GM21786 (cell line): ENCODE data around the gene ABCC6.
"Not testable (repeated sequence)": the region's sequence is repeated elsewhere in the genome, so short reads cannot be mapped to it uniquely, and the experiment has no call there.

Experiments used
- ATAC-seq: cut with Tn5 transposase; IDR thresholded peaks from one replicate; pipeline ENCODE4 v1.9.1; 2021; ENCODE audit not compliant: unreplicated experiment

The ABCC6 gene

GRCh38 chr16:16222850-16223661 lies at the start of gene ABCC6:
TSS of gene ABCC6 (minus strand) at chr16:16223494. CDS start at chr16:16223434, 60 bp downstream.
- ATAC-seq, result not testable (repeated sequence)

- ATAC-seq, result not testable (repeated sequence)
Measured at GRCh38 chr16:16272573-16273221, 49.4 kb upstream of the ABCC6 start.

GRCh38 chr16:16271658-16272057 lies 48.4 kb upstream of the ABCC6 start:
- not testable (repeated sequence) for ATAC-seq

- ATAC-seq, result not testable (repeated sequence)
Measured at GRCh38 chr16:16268185-16268808, 45.0 kb upstream of the ABCC6 start.

GRCh38 chr16:16267708-16268107 lies 44.4 kb upstream of the ABCC6 start:
- ATAC-seq, result not testable (repeated sequence)

- ATAC-seq, result not testable (repeated sequence)
Measured at GRCh38 chr16:16265044-16265443, 41.8 kb upstream of the ABCC6 start.

- ATAC-seq, result not testable (repeated sequence)
Measured at GRCh38 chr16:16263947-16264346, 40.7 kb upstream of the ABCC6 start.

GRCh38 chr16:16262954-16263555 lies 39.8 kb upstream of the ABCC6 start:
- not testable (repeated sequence) for ATAC-seq

- ATAC-seq, result not testable (repeated sequence)
Measured at GRCh38 chr16:16259971-16260370, 36.7 kb upstream of the ABCC6 start.

GRCh38 chr16:16258822-16259221 lies 35.5 kb upstream of the ABCC6 start:
- not testable (repeated sequence) for ATAC-seq

GRCh38 chr16:16257301-16257923 lies 34.1 kb upstream of the ABCC6 start:
- ATAC-seq, result not testable (repeated sequence)

GRCh38 chr16:16252377-16252776 lies 29.1 kb upstream of the ABCC6 start:
- not testable (repeated sequence) for ATAC-seq

GRCh38 chr16:16249621-16250330 lies 26.5 kb upstream of the ABCC6 start:
- not testable (repeated sequence) for ATAC-seq

GRCh38 chr16:16247439-16247838 lies 24.1 kb upstream of the ABCC6 start:
- not testable (repeated sequence) for ATAC-seq

GRCh38 chr16:16246578-16247262 lies 23.4 kb upstream of the ABCC6 start:
- not testable (repeated sequence) for ATAC-seq

GRCh38 chr16:16243886-16244285 lies 20.6 kb upstream of the ABCC6 start:
- not testable (repeated sequence) for ATAC-seq

- not testable (repeated sequence) for ATAC-seq
Measured at GRCh38 chr16:16240667-16241066, 17.4 kb upstream of the ABCC6 start.

- not testable (repeated sequence) for ATAC-seq
Measured at GRCh38 chr16:16237738-16238137, 14.4 kb upstream of the ABCC6 start.

- ATAC-seq, result not testable (repeated sequence)
Measured at GRCh38 chr16:16237071-16237470, 13.8 kb upstream of the ABCC6 start.
